Neural cell (in vitro differentiated cells): ENCODE measurements around the gene NKAIN4. TPM values are rescaled to one million over a fixed set of nuclear protein-coding genes. Genes with fewer than 3 reads are reported as not detected.

ENCODE experiments used
- H2AFZ ChIP-seq: fragments of 200-600, 300-800 bp; sonication (generic), shearing (Covaris generic); 2 replicates; pipeline ENCODE4 v1.6.0; 2014; ENCODE audit warnings: low read depth, mild to moderate bottlenecking, antibody characterized with exemption, low read length, moderate library complexity
- H3F3A ChIP-seq: fragments of 200-600 bp; shearing (Covaris generic); 2 replicates; pipeline ENCODE4 v1.6.1; 2016; ENCODE audit warnings: mild to moderate bottlenecking, moderate library complexity, mixed read lengths, antibody characterized with exemption, low read length; ENCODE audit not compliant: insufficient read depth, poor library complexity, severe bottlenecking
- H3K27ac ChIP-seq: fragments of 200-600, 300-800 bp; sonication (generic), shearing (Covaris generic); 2 replicates; pipeline ENCODE4 v1.5.1; 2014; ENCODE audit warnings: mild to moderate bottlenecking, low read length, moderate library complexity
- H3K27me3 ChIP-seq: fragments of 300-800, 200-600 bp; sonication (generic), shearing (Covaris generic); 2 replicates; pipeline ENCODE4 v1.6.0; 2014; ENCODE audit warnings: mild to moderate bottlenecking, low read depth, low read length, moderate library complexity; ENCODE audit not compliant: insufficient read depth
- H3K36me3 ChIP-seq: fragments of 300-800, 200-600 bp; sonication (generic), shearing (Covaris generic); 2 replicates; pipeline ENCODE4 v1.5.1; 2014; ENCODE audit warnings: mild to moderate bottlenecking, antibody characterized with exemption, low read length, moderate library complexity; ENCODE audit not compliant: insufficient read depth
- H3K4me2 ChIP-seq: fragments of 300-800, 200-600 bp; sonication (generic), shearing (Covaris generic); 2 replicates; pipeline ENCODE4 v1.6.0; 2014; ENCODE audit warnings: mild to moderate bottlenecking, low read length
- H3K4me3 ChIP-seq: fragments of 300-800, 200-600 bp; sonication (generic), shearing (Covaris generic); 2 replicates; pipeline ENCODE4 v1.5.1; 2014; ENCODE audit warnings: mild to moderate bottlenecking, low read length, moderate library complexity
- H3K79me2 ChIP-seq: fragments of 200-600 bp; shearing (Covaris generic); replicated peaks from 2 replicates; pipeline ENCODE4 v1.6.0; 2014; ENCODE audit warnings: mild to moderate bottlenecking, low read length, moderate library complexity; ENCODE audit not compliant: insufficient read depth
- H3K9ac ChIP-seq: fragments of 300-800, 200-600 bp; sonication (generic), shearing (Covaris generic); 2 replicates; pipeline ENCODE4 v1.6.1; 2016; ENCODE audit warnings: mild to moderate bottlenecking, low read length, mixed read lengths
- H3K9me2 ChIP-seq: fragments of 200-600 bp; shearing (Covaris generic); 2 replicates; pipeline ENCODE4 v1.6.1; 2016; ENCODE audit warnings: mild to moderate bottlenecking, low read length, mixed read lengths; ENCODE audit not compliant: insufficient read depth
- H3K9me3 ChIP-seq: fragments of 200-600, 300-800 bp; sonication (generic), shearing (Covaris generic); 2 replicates; pipeline ENCODE4 v1.6.1; 2016; ENCODE audit warnings: mild to moderate bottlenecking, mixed run types, low read length, moderate library complexity, mixed read lengths
- H4K20me1 ChIP-seq: fragments of 200-600 bp; shearing (Covaris generic); 2 replicates; pipeline ENCODE4 v1.6.1; 2016; ENCODE audit warnings: mild to moderate bottlenecking, mixed run types; ENCODE audit not compliant: insufficient read depth
- CTCF ChIP-seq: fragments of 450-650 bp; IDR thresholded peaks from 2 replicates; pipeline ENCODE4 v1.5.1; 2014; ENCODE audit warnings: antibody characterized with exemption, mild to moderate bottlenecking, moderate library complexity; ENCODE audit not compliant: poor library complexity, severe bottlenecking
- EP300 ChIP-seq: fragments of 450-650 bp; conservative IDR thresholded peaks from 2 replicates; pipeline ENCODE4 v1.6.1; 2014; ENCODE audit warnings: antibody characterized with exemption, mild to moderate bottlenecking, moderate library complexity; ENCODE audit not compliant: poor library complexity, severe bottlenecking
- EZH2 ChIP-seq: fragments of 200-600, 300-800 bp; shearing (Covaris generic), sonication (generic); IDR thresholded peaks from 2 replicates; pipeline ENCODE4 v1.6.1; 2014; ENCODE audit warnings: antibody characterized with exemption, low read length, borderline replicate concordance, mild to moderate bottlenecking; ENCODE audit not compliant: insufficient read depth, poor library complexity, severe bottlenecking
- MXI1 ChIP-seq: fragments of 450-650 bp; conservative IDR thresholded peaks from 2 replicates; pipeline ENCODE4 v1.6.1; 2014; ENCODE audit warnings: antibody characterized with exemption, mild to moderate bottlenecking; ENCODE audit not compliant: poor library complexity, severe bottlenecking
- POLR2AphosphoS5 ChIP-seq: IDR thresholded peaks from 2 replicates; pipeline ENCODE4 v1.6.1; 2012
- RAD21 ChIP-seq: fragments of 450-650 bp; conservative IDR thresholded peaks from 2 replicates; pipeline ENCODE4 v1.6.1; 2014; ENCODE audit warnings: antibody characterized with exemption, mild to moderate bottlenecking, moderate library complexity
- SMC3 ChIP-seq: fragments of 450-650 bp; conservative IDR thresholded peaks from 2 replicates; pipeline ENCODE4 v1.6.1; 2014; ENCODE audit warnings: antibody characterized with exemption, mild to moderate bottlenecking, moderate library complexity; ENCODE audit not compliant: poor library complexity
- TAF1 ChIP-seq: IDR thresholded peaks from 2 replicates; pipeline ENCODE4 v1.6.1; 2012; ENCODE audit warnings: low read depth
- polyA plus RNA-seq: library from polyadenylated mRNA; depleted of rRNA; stranded (reverse); fragments of >200 nt; gene quantifications from 2 replicates; pipeline ENCODE4 v1.2.3, GENCODE V29; 2014
- TF ChIP-seq, protein P1 (sequence below): IDR thresholded peaks from 2 replicates; pipeline ENCODE4 v1.6.1; 2012; ENCODE audit warnings: borderline replicate concordance

Gene NKAIN4
- polyA plus RNA-seq, 1 donor from 2014 or later: 11.2 TPM

- Histone ChIP-seq H3K9me3 (no peaks in the 10 kb centered on the region), H3K36me3 (no peaks in the 10 kb centered on the region), H3K4me2 (no peak overlapping the region), H2AFZ (no peak overlapping the region), H3K79me2 (no peaks in the 10 kb centered on the region), H3K27me3 (no peaks in the 10 kb centered on the region), H3K9me2 (no peaks in the 10 kb centered on the region), H3K27ac (no peak overlapping the region), H4K20me1 (no peaks in the 10 kb centered on the region), H3K4me3 (no peak overlapping the region), H3K9ac (no peak overlapping the region), H3F3A (no peaks in the 10 kb centered on the region)
- no peak for TF ChIP-seq EZH2
Observed at GRCh38 chr20:63220696-63221399, 33.4 kb downstream of the NKAIN4 start.

GRCh38 chr20:63219866-63220521 lies 34.3 kb downstream of the NKAIN4 start:
- Histone ChIP-seq H3K27ac (no peak overlapping the region), H3K36me3 (no peaks in the 10 kb centered on the region), H3K4me2 (no peak overlapping the region), H3K9ac (no peak overlapping the region), H4K20me1 (no peaks in the 10 kb centered on the region), H3K79me2 (peaks cover 6% of the 10 kb centered on the region), H3K4me3 (no peak overlapping the region), H3K27me3 (no peaks in the 10 kb centered on the region), H3K9me3 (no peaks in the 10 kb centered on the region), H2AFZ (no peak overlapping the region), H3K9me2 (no peaks in the 10 kb centered on the region), H3F3A (no peaks in the 10 kb centered on the region)
- TF ChIP-seq POLR2AphosphoS5: no peak
- no peak for TF ChIP-seq TAF1
- TF ChIP-seq EZH2: no peak
- no peak for TF ChIP-seq MXI1
- TF ChIP-seq EP300: no peak
- TF ChIP-seq SMC3: no peak
- TF ChIP-seq, protein P1, sequence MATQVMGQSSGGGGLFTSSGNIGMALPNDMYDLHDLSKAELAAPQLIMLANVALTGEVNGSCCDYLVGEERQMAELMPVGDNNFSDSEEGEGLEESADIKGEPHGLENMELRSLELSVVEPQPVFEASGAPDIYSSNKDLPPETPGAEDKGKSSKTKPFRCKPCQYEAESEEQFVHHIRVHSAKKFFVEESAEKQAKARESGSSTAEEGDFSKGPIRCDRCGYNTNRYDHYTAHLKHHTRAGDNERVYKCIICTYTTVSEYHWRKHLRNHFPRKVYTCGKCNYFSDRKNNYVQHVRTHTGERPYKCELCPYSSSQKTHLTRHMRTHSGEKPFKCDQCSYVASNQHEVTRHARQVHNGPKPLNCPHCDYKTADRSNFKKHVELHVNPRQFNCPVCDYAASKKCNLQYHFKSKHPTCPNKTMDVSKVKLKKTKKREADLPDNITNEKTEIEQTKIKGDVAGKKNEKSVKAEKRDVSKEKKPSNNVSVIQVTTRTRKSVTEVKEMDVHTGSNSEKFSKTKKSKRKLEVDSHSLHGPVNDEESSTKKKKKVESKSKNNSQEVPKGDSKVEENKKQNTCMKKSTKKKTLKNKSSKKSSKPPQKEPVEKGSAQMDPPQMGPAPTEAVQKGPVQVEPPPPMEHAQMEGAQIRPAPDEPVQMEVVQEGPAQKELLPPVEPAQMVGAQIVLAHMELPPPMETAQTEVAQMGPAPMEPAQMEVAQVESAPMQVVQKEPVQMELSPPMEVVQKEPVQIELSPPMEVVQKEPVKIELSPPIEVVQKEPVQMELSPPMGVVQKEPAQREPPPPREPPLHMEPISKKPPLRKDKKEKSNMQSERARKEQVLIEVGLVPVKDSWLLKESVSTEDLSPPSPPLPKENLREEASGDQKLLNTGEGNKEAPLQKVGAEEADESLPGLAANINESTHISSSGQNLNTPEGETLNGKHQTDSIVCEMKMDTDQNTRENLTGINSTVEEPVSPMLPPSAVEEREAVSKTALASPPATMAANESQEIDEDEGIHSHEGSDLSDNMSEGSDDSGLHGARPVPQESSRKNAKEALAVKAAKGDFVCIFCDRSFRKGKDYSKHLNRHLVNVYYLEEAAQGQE: no peak
- no peak for TF ChIP-seq RAD21
- TF ChIP-seq CTCF: no peak
